Measurements from ENCODE around the gene ARL15. TPM values are rescaled to one million over a fixed set of nuclear protein-coding genes. Genes with fewer than 3 reads are reported as not detected.

Gene ARL15
- total and polyA plus RNA-seq, 7 experiments from 2014 or later: 9.6 to 17.1 (median 13.6) TPM

- CTCF ChIA-PET: no interaction called here
- Histone ChIP-seq H3K27me3 (ENCODE audit: control insufficient read depth in 2 of 2, insufficient read depth in 2 of 2, low read length in 2 of 2) (no peaks in the 10 kb centered on the region), H3K4me1 (ENCODE audit: control insufficient read depth in 2 of 2, insufficient read depth in 2 of 2, low read length in 2 of 2) (no peaks in the 10 kb centered on the region), H3K9me3 (ENCODE audit: control insufficient read depth in 2 of 3, low read length in 3 of 3) (no peaks in the 10 kb centered on the region), H3K27ac (ENCODE audit: low read depth, low read length) (no peak overlapping the region), H3K36me3 (ENCODE audit: control insufficient read depth in 2 of 3, insufficient read depth in 3 of 3, low read length in 3 of 3) (no peaks in the 10 kb centered on the region), H3K4me3 (ENCODE audit: low read length) (no peak overlapping the region)
- intact Hi-C loops (cut with micrococcal nuclease): no loop called here
- POLR2A ChIA-PET: no interaction called here
- H3K27me3 Mint-ChIP-seq: no peaks in the 10 kb centered on the region
- H3K27ac Mint-ChIP-seq: no peak overlapping the region
- no peak for DNase-seq
- peaks cover 0 to 75% (median 49%) of the 10 kb centered on the region in 5 donors for H3K36me3 Mint-ChIP-seq
- H3K4me1 Mint-ChIP-seq: peaks cover 0 to 7% (median 0%) of the 10 kb centered on the region in 7 donors
- no peak for ATAC-seq
- peaks cover 0 to 5% (median 0%) of the 10 kb centered on the region in 11 donors for H3K9me3 Mint-ChIP-seq
- H3K4me3 Mint-ChIP-seq: no peak overlapping the region
Observed at GRCh38 chr5:53946405-53947100, 363.8 kb downstream of the ARL15 start.

DNA sequence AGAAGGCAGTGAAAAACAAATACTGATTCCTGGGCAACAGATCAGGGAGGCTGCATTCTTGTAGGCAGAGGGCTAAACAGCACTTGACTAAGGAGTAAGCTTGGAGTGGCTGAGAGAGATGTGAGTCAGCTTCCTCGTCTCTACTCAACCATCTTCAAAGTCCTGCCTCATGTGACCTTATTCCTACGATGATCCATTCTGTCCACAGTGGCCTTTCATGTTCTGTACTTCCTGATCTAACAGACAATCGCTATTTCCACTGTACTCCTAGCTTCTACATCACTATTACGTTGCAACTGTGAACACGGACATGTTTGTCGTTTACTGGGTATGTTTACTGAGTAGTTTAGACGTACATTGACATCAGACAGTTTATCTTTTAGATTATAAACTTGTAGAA, 365.4 kb downstream of the ARL15 start:
- peaks cover 0 to 7% (median 0%) of the 10 kb centered on the region in 7 donors for H3K4me1 Mint-ChIP-seq
- peaks cover 0 to 5% (median 0%) of the 10 kb centered on the region in 11 donors for H3K9me3 Mint-ChIP-seq
- no peaks in the 10 kb centered on the region for H3K27me3 Mint-ChIP-seq
- ChIA-PET CTCF (no interaction called here), POLR2A (no interaction called here)
- no peak for ATAC-seq
- H3K36me3 ChIP-seq (ENCODE audit: control insufficient read depth in 2 of 3, insufficient read depth in 3 of 3, low read length in 3 of 3): no peaks in the 10 kb centered on the region
- no peak overlapping the region for H3K4me3 ChIP-seq (ENCODE audit: low read length)
- no peak for DNase-seq
- H3K27ac Mint-ChIP-seq: no peak overlapping the region
- H3K9me3 ChIP-seq (ENCODE audit: control insufficient read depth in 2 of 3, low read length in 3 of 3): no peaks in the 10 kb centered on the region
- H3K36me3 Mint-ChIP-seq: peaks cover 0 to 69% (median 59%) of the 10 kb centered on the region in 5 donors
- intact Hi-C loops (cut with micrococcal nuclease): no loop called here
- no peaks in the 10 kb centered on the region for H3K27me3 ChIP-seq (ENCODE audit: control insufficient read depth in 2 of 2, insufficient read depth in 2 of 2, low read length in 2 of 2)
- H3K4me3 Mint-ChIP-seq: no peak overlapping the region
- H3K4me1 ChIP-seq (ENCODE audit: control insufficient read depth in 2 of 2, insufficient read depth in 2 of 2, low read length in 2 of 2): no peaks in the 10 kb centered on the region
- H3K27ac ChIP-seq (ENCODE audit: low read depth, low read length): no peak overlapping the region

DNA sequence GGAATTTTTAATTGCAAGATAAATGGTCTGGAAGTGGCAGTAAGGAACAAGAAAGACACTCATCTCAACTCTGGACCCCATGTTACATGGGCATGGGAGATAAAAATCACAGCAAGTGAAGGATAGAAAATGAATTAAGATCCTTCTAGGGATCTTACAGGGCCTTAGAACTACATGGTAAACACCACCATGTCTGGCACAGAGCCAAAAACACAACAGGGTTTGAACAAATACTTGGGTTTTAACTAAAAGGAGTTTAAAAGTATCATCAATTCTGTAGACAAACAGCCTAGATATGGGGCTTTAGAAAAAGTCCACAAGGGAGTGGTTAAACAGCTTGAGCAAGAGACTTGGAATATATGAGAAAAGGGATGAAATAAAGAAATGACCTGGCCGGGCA, 366.4 kb downstream of the ARL15 start:
- Mint-ChIP-seq H3K4me1 (peaks cover 0 to 7% (median 0%) of the 10 kb centered on the region in 7 donors), H3K27me3 (no peaks in the 10 kb centered on the region), H3K27ac (no peak overlapping the region), H3K4me3 (no peak overlapping the region), H3K9me3 (peaks cover 0 to 5% (median 0%) of the 10 kb centered on the region in 11 donors), H3K36me3 (peaks cover 0 to 71% (median 58%) of the 10 kb centered on the region in 5 donors)
- DNase-seq (no peak), ATAC-seq (no peak)
- Histone ChIP-seq H3K4me1 (ENCODE audit: control insufficient read depth in 2 of 2, insufficient read depth in 2 of 2, low read length in 2 of 2) (no peaks in the 10 kb centered on the region), H3K4me3 (ENCODE audit: low read length) (no peak overlapping the region), H3K27ac (ENCODE audit: low read depth, low read length) (no peak overlapping the region), H3K9me3 (ENCODE audit: control insufficient read depth in 2 of 3, low read length in 3 of 3) (no peaks in the 10 kb centered on the region), H3K27me3 (ENCODE audit: control insufficient read depth in 2 of 2, insufficient read depth in 2 of 2, low read length in 2 of 2) (no peaks in the 10 kb centered on the region), H3K36me3 (ENCODE audit: control insufficient read depth in 2 of 3, insufficient read depth in 3 of 3, low read length in 3 of 3) (no peaks in the 10 kb centered on the region)
- intact Hi-C loops (cut with micrococcal nuclease): no loop called here
- POLR2A ChIA-PET: no interaction called here
- CTCF ChIA-PET: no interaction called here

GRCh38 chr5:53942724-53943123, 367.6 kb downstream of the ARL15 start:
- intact Hi-C loops (cut with micrococcal nuclease): no loop called here
- CTCF ChIA-PET: no interaction called here
- Histone ChIP-seq H3K9me3 (ENCODE audit: control insufficient read depth in 2 of 3, low read length in 3 of 3) (no peaks in the 10 kb centered on the region), H3K36me3 (ENCODE audit: control insufficient read depth in 2 of 3, insufficient read depth in 3 of 3, low read length in 3 of 3) (no peaks in the 10 kb centered on the region), H3K27me3 (ENCODE audit: control insufficient read depth in 2 of 2, insufficient read depth in 2 of 2, low read length in 2 of 2) (no peaks in the 10 kb centered on the region), H3K4me3 (ENCODE audit: low read length) (no peak overlapping the region), H3K27ac (ENCODE audit: low read depth, low read length) (no peak overlapping the region), H3K4me1 (ENCODE audit: control insufficient read depth in 2 of 2, insufficient read depth in 2 of 2, low read length in 2 of 2) (no peaks in the 10 kb centered on the region)
- POLR2A ChIA-PET: no interaction called here
- DNase-seq (no peak), ATAC-seq (no peak)
- Mint-ChIP-seq H3K4me3 (no peak overlapping the region), H3K4me1 (peaks cover 0 to 7% (median 0%) of the 10 kb centered on the region in 7 donors), H3K9me3 (peaks cover 0 to 5% (median 0%) of the 10 kb centered on the region in 11 donors), H3K27me3 (no peaks in the 10 kb centered on the region), H3K27ac (no peak overlapping the region), H3K36me3 (peaks cover 0 to 75% (median 56%) of the 10 kb centered on the region in 5 donors)

GRCh38 chr5:53940921-53941320, 369.5 kb downstream of the ARL15 start:
- Histone ChIP-seq H3K4me1 (ENCODE audit: control insufficient read depth in 2 of 2, insufficient read depth in 2 of 2, low read length in 2 of 2) (no peaks in the 10 kb centered on the region), H3K27me3 (ENCODE audit: control insufficient read depth in 2 of 2, insufficient read depth in 2 of 2, low read length in 2 of 2) (no peaks in the 10 kb centered on the region), H3K36me3 (ENCODE audit: control insufficient read depth in 2 of 3, insufficient read depth in 3 of 3, low read length in 3 of 3) (no peaks in the 10 kb centered on the region), H3K27ac (ENCODE audit: low read depth, low read length) (no peak overlapping the region), H3K9me3 (ENCODE audit: control insufficient read depth in 2 of 3, low read length in 3 of 3) (no peaks in the 10 kb centered on the region), H3K4me3 (ENCODE audit: low read length) (no peak overlapping the region)
- no peak for ATAC-seq
- intact Hi-C loops (cut with micrococcal nuclease): no loop called here
- POLR2A ChIA-PET: no interaction called here
- CTCF ChIA-PET: no interaction called here
- H3K27ac Mint-ChIP-seq: no peak overlapping the region
- DNase-seq: no peak
- peaks cover 0 to 3% (median 0%) of the 10 kb centered on the region in 11 donors for H3K9me3 Mint-ChIP-seq
- peaks cover 0 to 7% (median 0%) of the 10 kb centered on the region in 7 donors for H3K4me1 Mint-ChIP-seq
- H3K36me3 Mint-ChIP-seq: peaks cover 0 to 70% (median 42%) of the 10 kb centered on the region in 5 donors
- no peaks in the 10 kb centered on the region for H3K27me3 Mint-ChIP-seq
- H3K4me3 Mint-ChIP-seq: no peak overlapping the region

- H3K36me3 ChIP-seq (ENCODE audit: control insufficient read depth in 2 of 3, insufficient read depth in 3 of 3, low read length in 3 of 3): no peaks in the 10 kb centered on the region
- DNase-seq (no peak), ATAC-seq (no peak)
- Mint-ChIP-seq H3K36me3 (peaks cover 0 to 54% (median 21%) of the 10 kb centered on the region in 5 donors), H3K4me1 (peaks cover 0 to 7% (median 0%) of the 10 kb centered on the region in 7 donors), H3K9me3 (peaks cover 0 to 2% (median 0%) of the 10 kb centered on the region in 11 donors), H3K27ac (no peak overlapping the region), H3K27me3 (no peaks in the 10 kb centered on the region), H3K4me3 (no peak overlapping the region)
- ChIA-PET POLR2A (no interaction called here), CTCF (no interaction called here)
- H3K9me3 ChIP-seq (ENCODE audit: control insufficient read depth in 2 of 3, low read length in 3 of 3): no peaks in the 10 kb centered on the region
- intact Hi-C loops (cut with micrococcal nuclease): no loop called here
- no peak overlapping the region for H3K4me3 ChIP-seq (ENCODE audit: low read length)
- H3K4me1 ChIP-seq (ENCODE audit: control insufficient read depth in 2 of 2, insufficient read depth in 2 of 2, low read length in 2 of 2): no peaks in the 10 kb centered on the region
- no peaks in the 10 kb centered on the region for H3K27me3 ChIP-seq (ENCODE audit: control insufficient read depth in 2 of 2, insufficient read depth in 2 of 2, low read length in 2 of 2)
- no peak overlapping the region for H3K27ac ChIP-seq (ENCODE audit: low read depth, low read length)
Observed at GRCh38 chr5:53937467-53937866, 372.9 kb downstream of the ARL15 start.

Measured in naive thymus-derived CD4-positive, alpha-beta T cell (primary cell).